Measurements from ENCODE around the gene TTC39A.

The TTC39A gene

GRCh38 chr1:51330331-51331201, at the start of gene TTC39A:
Gene TTC39A (minus strand): TSS chr1:51330562. CDS start chr1:51330477, 85 bp downstream.
- no peak for DNase-seq

DNA sequence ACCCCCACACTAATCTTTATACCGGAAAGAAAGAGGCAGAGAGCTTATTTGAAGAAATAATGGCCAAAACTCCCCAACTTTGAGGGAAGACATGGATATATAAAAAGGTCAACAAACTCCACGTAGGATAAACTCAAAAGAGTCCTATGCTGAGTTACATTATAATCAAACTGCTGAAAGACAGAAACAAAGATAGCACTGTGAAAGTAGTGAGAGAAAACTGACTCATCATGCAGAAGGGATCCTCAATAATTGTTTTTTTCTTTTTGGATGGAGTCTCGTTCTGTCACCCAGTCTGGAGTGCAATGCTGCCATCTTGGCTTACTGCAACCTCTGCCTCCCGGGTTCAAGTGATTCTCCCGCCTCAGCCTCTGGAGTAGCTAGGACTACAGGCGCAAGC, 48.5 kb upstream of the TTC39A start:
- DNase-seq: no peak

DNA sequence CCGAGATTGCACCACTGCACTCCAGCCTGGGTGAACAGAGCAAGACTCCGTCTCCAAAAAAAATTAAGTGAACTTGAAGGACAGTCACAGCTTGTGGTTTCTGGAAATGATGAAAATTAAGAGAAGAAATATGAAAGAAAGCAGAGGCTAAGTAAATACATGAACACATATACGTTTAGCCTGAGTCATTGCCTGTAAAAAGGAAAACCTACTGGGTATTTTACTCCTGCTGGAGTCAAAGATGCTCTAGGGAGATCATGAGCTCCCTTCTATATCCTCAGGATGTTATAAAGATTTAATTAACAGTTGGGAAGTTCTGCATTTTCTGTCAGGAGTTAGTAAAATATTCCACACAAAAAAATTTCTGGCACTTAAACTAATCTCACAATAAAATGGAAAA, 43.5 kb upstream of the TTC39A start:
- DNase-seq: no peak

DNA sequence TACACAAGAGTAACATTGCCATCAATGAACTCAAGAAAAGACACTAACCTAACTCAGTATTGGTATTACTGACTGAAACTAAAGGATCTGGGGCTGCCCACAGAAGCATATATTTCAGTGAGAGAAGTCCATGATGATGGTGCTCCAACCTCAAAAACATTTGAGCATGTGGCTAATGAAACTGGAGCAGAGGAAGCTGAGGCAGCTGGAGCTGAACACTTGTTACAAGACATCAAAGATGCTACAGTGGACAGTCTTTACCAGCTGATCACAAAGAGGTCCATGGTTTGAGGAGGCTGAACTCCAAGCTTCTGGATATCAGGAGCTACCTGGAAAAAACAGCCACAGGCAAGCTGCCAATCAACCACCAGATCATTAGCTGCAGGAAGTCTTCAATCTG, 42.2 kb upstream of the TTC39A start:
- DNase-seq: no peak

GRCh38 chr1:51369171-51369570, 38.8 kb upstream of the TTC39A start:
- DNase-seq: no peak

- no peak for DNase-seq
Observed at GRCh38 chr1:51365774-51366173, 35.4 kb upstream of the TTC39A start.

DNA sequence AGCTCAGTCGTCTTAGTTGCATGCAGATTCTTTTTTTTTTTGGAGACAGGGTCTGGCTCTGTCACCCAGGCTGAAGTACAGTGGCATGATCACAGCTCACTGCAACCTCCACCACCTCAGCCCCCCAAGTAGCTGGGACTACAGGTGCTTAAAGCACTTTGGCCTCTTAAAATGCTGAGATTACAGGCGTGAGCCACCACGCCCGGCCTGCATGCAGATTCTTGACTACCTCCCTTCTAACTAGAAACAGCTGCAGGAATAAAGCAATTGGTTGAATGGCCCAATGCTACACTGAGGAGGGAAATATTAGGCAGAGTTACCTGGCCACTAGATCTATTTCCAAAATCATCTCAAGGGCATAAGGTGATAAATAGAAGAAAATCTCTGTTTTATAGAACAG, 29.5 kb upstream of the TTC39A start:
- DNase-seq: no peak

GRCh38 chr1:51355382-51355781, 25.0 kb upstream of the TTC39A start:
- DNase-seq: no peak

- DNase-seq: no peak
Observed at GRCh38 chr1:51354416-51354815, 24.1 kb upstream of the TTC39A start.

GRCh38 chr1:51351907-51352306, 21.5 kb upstream of the TTC39A start:
- DNase-seq: no peak

DNA sequence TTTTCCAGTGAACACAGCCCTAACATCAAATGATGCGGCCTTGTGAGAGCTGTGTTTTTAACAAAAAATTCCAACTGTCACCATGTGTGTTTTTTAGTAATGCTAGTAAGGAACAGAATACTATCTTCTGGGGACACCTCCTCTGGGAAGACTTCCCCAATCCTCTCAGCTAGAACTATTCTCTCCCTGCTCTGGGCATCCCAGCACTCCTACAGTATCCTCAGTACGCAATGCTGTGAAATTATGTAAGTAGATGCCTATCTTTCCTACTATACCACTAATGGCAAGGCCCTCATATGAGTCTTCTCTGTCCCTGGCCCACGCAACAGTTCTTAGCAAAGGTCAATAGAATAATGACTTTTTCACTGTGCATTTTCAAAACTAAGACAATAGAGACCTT, 19.5 kb upstream of the TTC39A start:
- DNase-seq: no peak

DNA sequence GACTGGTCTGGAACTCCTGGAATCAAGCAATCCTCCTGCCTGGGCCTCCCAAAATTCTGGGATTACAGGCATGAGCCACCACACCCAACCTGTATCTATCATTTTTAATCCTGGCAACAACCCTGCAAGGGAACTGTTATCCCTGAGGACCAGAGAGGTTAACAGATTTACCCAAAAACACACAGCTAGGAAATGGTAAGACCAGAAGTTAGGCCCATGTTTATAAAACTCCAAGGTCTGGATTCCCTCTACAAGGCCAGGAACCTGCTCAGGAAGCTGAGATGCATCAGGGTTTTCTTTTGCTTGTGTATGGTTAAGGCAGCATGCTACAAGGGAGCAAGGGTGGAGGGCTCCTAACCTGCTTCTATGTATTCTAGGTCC, 17.8 kb upstream of the TTC39A start:
- no peak for DNase-seq

- no peak for DNase-seq
Observed at GRCh38 chr1:51347398-51348146, 17.2 kb upstream of the TTC39A start.

DNA sequence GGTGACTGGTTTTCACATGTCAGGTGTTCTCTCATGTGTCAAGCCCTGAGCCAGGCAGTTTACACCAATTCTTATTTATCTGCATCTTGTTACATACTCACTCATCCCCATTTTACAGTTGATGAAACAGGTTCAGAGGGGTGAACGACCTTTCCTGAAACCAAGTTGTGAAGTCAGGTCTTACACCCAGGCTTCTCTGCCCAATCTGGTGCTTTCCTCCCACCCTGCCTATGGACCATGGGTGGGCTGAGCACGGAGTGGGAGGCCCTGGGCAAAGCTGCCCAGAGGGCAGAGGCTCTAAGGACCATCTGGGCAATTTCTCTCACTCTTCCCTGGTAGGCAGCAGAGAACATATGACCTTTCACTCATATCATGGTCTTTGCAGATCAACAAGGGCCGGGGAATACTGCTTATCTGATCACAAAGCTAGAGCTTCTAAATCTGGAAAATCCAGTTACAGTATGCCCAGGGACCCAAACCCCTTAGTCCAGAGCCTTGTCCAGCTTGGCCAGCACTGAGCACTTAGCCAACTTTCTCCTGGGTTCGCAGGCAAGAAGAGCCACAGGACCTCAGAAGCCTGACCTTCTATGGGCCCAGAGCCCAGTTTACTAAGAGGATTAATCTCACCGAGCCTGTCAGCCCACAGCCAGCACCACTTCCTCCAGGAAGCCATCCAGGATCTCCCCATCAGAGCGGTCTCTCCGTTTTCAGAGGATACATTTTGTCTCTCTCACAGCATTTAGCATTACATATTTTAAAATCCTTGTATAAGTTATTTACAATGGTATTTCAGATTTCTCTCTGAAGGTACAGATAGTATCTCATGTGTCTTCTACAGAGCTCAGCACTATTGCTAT, 16.0 kb upstream of the TTC39A start:
- DNase-seq: no peak

- DNase-seq: no peak
Observed at GRCh38 chr1:51345300-51345687, 14.9 kb upstream of the TTC39A start.

- DNase-seq: no peak
Observed at GRCh38 chr1:51344602-51345299, 14.4 kb upstream of the TTC39A start.

GRCh38 chr1:51344276-51344601, 13.9 kb upstream of the TTC39A start:
- DNase-seq: no peak

DNA sequence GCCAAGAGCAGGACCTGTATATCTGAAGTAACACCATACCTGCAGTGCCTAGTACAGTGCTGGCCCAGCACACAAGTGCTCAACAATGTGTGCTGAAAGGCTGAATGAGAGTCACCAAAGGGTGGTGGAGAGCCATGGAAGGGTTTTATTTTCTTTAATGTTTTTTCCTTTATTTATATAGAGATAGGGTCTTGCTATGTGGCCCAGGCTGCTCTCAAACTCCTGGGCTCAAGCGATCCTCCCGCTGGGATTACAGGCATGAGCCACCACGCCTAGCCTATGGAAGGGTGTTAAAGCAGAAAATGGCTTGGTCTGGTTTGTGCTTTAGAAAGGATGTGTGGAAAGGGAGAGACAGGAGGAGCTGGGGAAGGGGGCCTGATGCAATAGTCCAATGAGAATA, 13.3 kb upstream of the TTC39A start:
- DNase-seq: no peak

DNA sequence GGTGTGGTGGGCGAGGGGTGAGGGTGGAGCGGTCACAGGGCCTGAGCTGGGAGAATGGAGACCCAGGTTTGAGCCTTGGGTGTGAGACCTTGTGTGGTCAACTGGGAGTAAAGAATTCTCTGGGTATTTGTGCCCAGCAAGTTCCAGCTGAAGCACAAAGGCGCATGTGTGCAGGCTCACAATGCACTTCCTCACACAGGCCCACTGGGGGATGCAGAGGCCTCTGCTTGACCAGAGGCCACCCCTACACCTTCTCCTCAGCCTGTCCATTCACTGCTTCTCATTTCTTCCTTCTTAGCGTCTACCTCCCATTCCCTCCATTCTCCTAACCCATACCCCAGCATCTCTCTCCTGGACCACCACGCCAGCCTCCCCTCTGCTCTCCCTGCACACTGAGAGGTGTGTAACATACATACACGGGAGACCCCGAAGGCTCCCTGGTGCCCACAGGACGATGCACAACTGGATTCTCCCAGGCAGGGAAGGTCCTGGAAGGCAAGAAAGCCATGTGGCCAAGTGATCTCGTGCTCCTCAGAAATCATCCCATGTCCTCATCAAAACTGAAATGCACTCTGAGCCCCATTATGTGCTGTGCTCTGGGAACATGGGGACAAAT, 12.3 kb upstream of the TTC39A start:
- DNase-seq: no peak

GRCh38 chr1:51341876-51342496, 11.6 kb upstream of the TTC39A start:
- DNase-seq: peak; percentile 76

- DNase-seq: peak; percentile 31
Observed at GRCh38 chr1:51340380-51340779, 10.0 kb upstream of the TTC39A start.

DNA sequence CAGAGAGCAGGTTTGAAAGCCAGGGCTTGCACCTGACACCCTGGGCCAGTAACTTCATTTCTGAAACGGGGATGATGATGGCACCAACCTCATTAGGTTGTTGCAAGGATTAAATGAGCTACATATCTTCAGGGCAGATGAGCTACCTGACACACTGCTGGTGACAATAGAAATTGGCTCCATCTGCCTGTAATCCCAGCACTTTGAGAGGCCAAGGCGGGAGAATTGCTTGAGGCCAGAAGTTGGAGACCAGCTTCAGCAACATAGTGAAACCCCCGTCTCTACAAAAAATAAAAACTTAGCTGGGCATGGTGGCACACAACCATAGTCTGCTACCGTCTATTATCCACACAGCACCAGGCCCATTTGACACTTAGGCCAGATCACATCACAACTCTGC, 6.3 kb upstream of the TTC39A start:
- DNase-seq: no peak

Data from hematopoietic multipotent progenitor cell treated with erythropoietin and hydrocortisone succinate and interleukin-3 and kit ligand, for 4 days (in vitro differentiated cells).